GM12874 (cell line): Measurements from ENCODE around the gene TSPAN18.

Source experiments
- TF ChIP-seq, protein P1 (sequence below): IDR thresholded peaks from 2 replicates; pipeline ENCODE4 v1.5.1; 2011; ENCODE audit warnings: low read depth, mild to moderate bottlenecking, control low read depth, low read length, moderate library complexity; ENCODE audit not compliant: insufficient read depth

Gene TSPAN18

DNA sequence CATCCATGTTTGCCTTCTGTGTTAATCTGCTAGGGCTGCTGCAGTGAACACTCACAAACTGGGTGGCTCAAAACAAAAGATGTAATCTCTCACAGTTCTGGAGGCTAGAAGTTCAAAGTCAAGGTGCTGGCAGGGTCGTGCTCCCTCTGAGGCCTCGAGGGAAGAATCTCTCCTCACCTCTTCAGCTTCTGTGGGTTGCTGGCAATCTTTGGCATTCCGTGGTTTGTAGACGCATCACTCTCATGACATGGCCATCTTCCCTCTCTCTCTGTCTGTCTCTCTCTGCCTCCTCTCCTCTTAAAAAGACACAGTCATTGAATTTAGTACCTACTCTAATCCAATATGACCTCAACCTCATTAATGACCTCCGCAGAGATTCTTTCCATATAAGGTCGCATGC, 78.8 kb downstream of the TSPAN18 start:
- TF ChIP-seq, protein P1, sequence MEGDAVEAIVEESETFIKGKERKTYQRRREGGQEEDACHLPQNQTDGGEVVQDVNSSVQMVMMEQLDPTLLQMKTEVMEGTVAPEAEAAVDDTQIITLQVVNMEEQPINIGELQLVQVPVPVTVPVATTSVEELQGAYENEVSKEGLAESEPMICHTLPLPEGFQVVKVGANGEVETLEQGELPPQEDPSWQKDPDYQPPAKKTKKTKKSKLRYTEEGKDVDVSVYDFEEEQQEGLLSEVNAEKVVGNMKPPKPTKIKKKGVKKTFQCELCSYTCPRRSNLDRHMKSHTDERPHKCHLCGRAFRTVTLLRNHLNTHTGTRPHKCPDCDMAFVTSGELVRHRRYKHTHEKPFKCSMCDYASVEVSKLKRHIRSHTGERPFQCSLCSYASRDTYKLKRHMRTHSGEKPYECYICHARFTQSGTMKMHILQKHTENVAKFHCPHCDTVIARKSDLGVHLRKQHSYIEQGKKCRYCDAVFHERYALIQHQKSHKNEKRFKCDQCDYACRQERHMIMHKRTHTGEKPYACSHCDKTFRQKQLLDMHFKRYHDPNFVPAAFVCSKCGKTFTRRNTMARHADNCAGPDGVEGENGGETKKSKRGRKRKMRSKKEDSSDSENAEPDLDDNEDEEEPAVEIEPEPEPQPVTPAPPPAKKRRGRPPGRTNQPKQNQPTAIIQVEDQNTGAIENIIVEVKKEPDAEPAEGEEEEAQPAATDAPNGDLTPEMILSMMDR = no peak

DNA sequence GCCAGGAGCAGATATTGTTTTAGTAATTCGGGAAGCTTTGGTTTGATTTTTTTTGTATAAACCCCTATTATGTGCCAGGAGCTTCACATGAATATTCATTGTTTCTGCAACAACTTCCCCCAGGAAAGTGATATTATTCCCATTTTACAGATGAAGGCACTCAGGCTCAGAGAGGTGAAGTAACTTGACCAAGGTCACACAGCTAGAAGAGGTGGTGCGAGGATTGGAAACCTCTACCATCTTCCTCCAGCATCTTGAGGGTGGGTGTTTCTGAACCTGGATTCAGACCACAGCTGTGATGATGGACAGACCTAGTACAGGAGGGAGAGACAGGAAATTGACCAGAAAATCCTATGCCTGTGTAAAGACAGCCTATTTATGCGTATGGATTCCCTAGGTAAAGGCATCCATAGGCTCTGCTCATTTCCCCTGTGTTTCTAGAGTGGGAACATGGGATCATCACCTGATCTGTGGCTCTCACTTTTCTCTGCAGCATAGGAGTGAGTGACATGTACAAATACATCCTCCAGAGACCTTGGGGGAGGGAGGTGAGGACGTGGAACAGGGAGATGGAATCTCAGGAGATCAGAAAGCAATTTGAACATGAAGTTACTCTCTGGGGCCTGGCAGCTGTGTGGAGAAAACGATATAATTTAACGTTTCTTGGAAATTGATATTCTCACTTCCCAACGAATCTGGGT, 81.4 kb downstream of the TSPAN18 start:
- TF ChIP-seq, protein P1 = no peak

DNA sequence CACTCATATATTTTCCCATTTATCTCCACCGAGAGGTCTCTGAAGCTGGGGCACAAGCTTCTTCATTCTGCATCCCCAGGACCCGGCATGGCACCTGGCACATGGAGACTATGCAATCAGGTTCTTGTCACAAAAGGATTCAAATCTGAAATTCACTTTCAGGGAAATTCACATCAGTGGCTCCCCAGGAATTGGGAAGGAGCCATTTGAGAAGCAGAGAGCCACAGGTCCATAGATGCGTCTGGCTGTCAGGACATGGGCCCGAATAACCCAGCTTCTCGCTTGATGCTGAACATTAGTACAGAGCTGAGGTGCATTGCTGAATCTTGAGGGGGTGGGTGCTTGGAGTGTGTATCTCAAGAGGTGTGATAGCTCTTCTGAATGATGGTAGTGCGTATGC, 82.5 kb downstream of the TSPAN18 start:
- TF ChIP-seq, protein P1 = no peak

DNA sequence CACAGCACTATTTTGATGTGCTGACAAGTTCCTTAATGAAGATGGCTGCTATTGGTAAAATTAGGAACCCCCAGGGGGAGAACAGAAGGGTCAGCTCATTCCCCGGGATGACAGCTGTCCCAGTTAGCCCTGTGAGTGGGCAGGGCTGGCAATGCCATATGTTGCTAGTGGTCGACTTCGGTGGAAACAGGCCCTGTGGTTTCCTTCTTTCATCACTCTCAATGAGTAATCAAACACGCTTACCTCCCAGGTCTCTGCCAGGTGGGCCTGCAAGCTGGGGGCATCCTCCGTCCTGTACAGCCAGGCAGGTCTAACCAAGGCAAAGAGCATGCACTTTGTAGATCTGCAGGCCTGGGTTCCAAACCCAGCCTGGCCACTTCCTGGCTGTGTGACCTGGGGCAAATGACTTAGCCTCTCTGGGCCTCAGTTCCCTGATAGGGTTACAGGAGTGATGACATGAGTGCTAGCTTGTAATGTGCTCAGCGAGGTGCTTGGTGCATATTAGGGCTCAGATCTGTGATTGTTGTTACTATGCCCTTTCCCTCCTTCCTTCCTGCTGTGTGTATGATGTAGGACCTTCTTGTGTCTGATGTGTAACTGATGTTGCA, 85.2 kb downstream of the TSPAN18 start:
- TF ChIP-seq, protein P1 = no peak

DNA sequence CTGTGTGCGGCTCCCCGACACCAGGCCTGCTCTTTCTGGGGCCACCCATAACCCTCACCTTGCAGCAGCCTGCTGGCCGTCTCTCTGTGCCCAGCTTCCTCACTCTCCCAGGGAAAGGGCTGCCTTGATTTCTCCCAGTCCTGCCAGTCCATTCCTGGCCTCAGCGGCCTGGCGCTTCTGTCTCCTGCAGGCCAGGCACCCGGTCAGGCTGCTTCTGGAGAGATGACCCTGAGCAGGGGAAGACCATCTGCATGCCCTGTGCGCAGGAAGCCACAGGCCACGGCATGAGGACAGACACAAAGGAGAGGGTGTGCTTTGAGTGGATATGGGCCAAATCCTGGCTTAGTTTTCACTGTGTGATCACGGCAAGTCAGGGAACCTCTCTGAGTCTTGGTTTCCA, 86.2 kb downstream of the TSPAN18 start:
- TF ChIP-seq, protein P1 = no peak

DNA sequence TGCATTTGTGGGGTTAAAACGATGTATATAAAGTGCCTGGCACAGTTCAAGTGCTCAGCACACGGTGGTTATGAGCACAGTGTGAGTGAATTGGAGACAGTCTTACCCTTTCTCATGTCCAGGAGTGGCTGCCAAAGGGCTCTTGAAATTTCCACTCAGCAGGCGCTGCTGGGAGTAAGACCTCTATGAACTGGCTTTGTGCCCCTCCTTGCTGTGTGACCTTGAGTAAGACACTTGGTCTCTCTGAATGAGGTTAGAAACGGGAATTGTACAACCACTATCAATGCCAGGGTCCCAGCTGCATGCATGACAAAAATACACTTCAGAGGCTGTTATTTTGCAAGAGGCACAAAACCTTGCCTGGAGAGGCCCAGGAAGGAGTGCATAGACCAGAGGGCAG, 86.6 kb downstream of the TSPAN18 start:
- TF ChIP-seq, protein P1 = no peak

DNA sequence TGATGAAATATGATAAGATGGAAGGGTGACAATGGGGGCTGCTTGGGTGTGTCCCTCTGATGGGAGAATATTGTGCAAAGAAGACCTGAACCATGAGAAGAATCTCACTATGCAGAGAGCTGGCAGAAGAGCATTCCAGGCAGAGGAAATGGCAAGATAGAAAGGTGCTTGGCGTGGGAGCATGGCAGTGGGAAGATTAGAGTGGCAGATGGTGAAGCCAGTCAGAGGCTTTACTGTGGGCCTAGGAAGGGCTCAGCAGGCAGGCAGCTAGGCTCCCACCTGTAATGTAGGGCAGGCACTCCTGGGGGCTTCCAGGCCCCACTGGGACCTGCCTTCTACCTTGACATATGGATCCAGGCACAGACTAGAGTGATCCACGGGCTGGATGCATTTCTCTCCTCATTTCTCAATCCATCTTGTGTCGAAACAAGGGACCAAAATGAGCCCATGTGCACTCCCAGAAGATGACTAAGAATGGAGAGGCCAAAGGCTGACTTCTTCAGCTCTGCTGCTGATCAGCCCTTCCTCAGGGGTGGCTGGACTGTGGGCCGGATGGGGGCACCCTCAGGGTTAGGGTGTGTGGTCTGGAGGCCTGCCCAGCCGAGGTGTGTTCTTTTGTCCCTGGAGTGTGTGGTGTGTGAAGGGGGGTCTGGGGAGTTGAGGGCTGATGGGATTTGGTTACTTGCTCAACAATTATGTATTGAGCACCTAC, 88.3 kb downstream of the TSPAN18 start:
- TF ChIP-seq, protein P1 = no peak
